OCI-LY3 (cell line): ENCODE measurements around the gene TPH2.

Experiments
- H2AFZ ChIP-seq: fragments of 200-600, 300-600 bp; shearing (Covaris generic); 2 replicates; pipeline ENCODE4 v1.6.0; 2014; ENCODE audit warnings: antibody characterized with exemption, low read depth, low read length
- H3K27ac ChIP-seq: fragments of 200-600, 300-600 bp; sonication (generic); 2 replicates; pipeline ENCODE4 v1.5.1; 2014; ENCODE audit warnings: mild to moderate bottlenecking, low read length, moderate library complexity, mixed read lengths
- H3K27me3 ChIP-seq: fragments of 200-600, 300-600 bp; sonication (generic); 2 replicates; pipeline ENCODE4 v1.6.1; 2014; ENCODE audit warnings: low read depth, low read length, mixed read lengths
- H3K36me3 ChIP-seq: fragments of 200-600, 300-600 bp; sonication (generic); replicated peaks from 2 replicates; pipeline ENCODE3; 2014; ENCODE audit warnings: low read depth, low read length, mixed read lengths
- H3K4me1 ChIP-seq: fragments of 300-600, 200-600 bp; sonication (generic); 2 replicates; pipeline ENCODE4 v1.6.1; 2014; ENCODE audit warnings: low read length, mixed read lengths
- H3K4me2 ChIP-seq: fragments of 200-600, 300-600 bp; sonication (generic); 2 replicates; pipeline ENCODE4 v1.6.1; 2014; ENCODE audit warnings: low read length, mixed read lengths
- H3K4me3 ChIP-seq: fragments of 300-600, 200-600 bp; sonication (generic); 2 replicates; pipeline ENCODE4 v1.5.1; 2014; ENCODE audit warnings: antibody characterized with exemption, mild to moderate bottlenecking, low read length, moderate library complexity
- H3K79me2 ChIP-seq: fragments of 300-600, 200-600 bp; shearing (Covaris generic); 2 replicates; pipeline ENCODE4 v1.6.1; 2014; ENCODE audit warnings: mild to moderate bottlenecking, low read length, mixed read lengths
- H3K9ac ChIP-seq: fragments of 300-600, 200-600 bp; shearing (Covaris generic); 2 replicates; pipeline ENCODE4 v1.6.0; 2014; ENCODE audit warnings: mild to moderate bottlenecking, low read length, moderate library complexity
- H3K9me3 ChIP-seq: fragments of 200-600, 300-600 bp; shearing (Covaris generic); 2 replicates; pipeline ENCODE4 v1.6.1; 2014; ENCODE audit warnings: low read length, mixed read lengths; ENCODE audit not compliant: insufficient read depth
- H4K20me1 ChIP-seq: fragments of 200-600, 300-600 bp; sonication (generic); 2 replicates; pipeline ENCODE4 v1.6.1; 2016; ENCODE audit warnings: low read length, mixed read lengths; ENCODE audit not compliant: insufficient read depth
- EZH2phosphoT487 ChIP-seq: fragments of 200-600 bp; shearing (Covaris generic); IDR thresholded peaks from 2 replicates; pipeline ENCODE4 v1.6.1; 2018; ENCODE audit warnings: antibody characterized with exemption, mixed run types, low read depth
- TF ChIP-seq, protein P1 (sequence below): fragments of 200-600, 300-600 bp; sonication (generic); IDR thresholded peaks from 2 replicates; pipeline ENCODE4 v1.5.1; 2014; ENCODE audit warnings: antibody characterized with exemption, low read length, low read depth

Gene TPH2

GRCh38 chr12:72075891-72076557, 137.4 kb downstream of the TPH2 start:
- Histone ChIP-seq H3K9ac (no peak overlapping the region), H3K4me3 (no peak overlapping the region), H3K9me3 (no peaks in the 10 kb centered on the region), H3K27me3 (no peaks in the 10 kb centered on the region), H4K20me1 (no peaks in the 10 kb centered on the region), H2AFZ (no peak overlapping the region), H3K79me2 (no peaks in the 10 kb centered on the region), H3K4me2 (no peak overlapping the region), H3K36me3 (no peaks in the 10 kb centered on the region), H3K4me1 (no peaks in the 10 kb centered on the region), H3K27ac (no peak overlapping the region)
- no peak for TF ChIP-seq EZH2phosphoT487
- TF ChIP-seq, protein P1, sequence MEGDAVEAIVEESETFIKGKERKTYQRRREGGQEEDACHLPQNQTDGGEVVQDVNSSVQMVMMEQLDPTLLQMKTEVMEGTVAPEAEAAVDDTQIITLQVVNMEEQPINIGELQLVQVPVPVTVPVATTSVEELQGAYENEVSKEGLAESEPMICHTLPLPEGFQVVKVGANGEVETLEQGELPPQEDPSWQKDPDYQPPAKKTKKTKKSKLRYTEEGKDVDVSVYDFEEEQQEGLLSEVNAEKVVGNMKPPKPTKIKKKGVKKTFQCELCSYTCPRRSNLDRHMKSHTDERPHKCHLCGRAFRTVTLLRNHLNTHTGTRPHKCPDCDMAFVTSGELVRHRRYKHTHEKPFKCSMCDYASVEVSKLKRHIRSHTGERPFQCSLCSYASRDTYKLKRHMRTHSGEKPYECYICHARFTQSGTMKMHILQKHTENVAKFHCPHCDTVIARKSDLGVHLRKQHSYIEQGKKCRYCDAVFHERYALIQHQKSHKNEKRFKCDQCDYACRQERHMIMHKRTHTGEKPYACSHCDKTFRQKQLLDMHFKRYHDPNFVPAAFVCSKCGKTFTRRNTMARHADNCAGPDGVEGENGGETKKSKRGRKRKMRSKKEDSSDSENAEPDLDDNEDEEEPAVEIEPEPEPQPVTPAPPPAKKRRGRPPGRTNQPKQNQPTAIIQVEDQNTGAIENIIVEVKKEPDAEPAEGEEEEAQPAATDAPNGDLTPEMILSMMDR = no peak

- Histone ChIP-seq H3K4me2 (no peak overlapping the region), H2AFZ (no peak overlapping the region), H4K20me1 (no peaks in the 10 kb centered on the region), H3K36me3 (no peaks in the 10 kb centered on the region), H3K4me3 (no peak overlapping the region), H3K27me3 (no peaks in the 10 kb centered on the region), H3K27ac (no peak overlapping the region), H3K4me1 (no peaks in the 10 kb centered on the region), H3K79me2 (no peaks in the 10 kb centered on the region), H3K9ac (no peak overlapping the region), H3K9me3 (no peaks in the 10 kb centered on the region)
- TF ChIP-seq, protein P1 = no peak
- TF ChIP-seq EZH2phosphoT487 = no peak
Measured at GRCh38 chr12:72076558-72076915, 137.9 kb downstream of the TPH2 start.

DNA sequence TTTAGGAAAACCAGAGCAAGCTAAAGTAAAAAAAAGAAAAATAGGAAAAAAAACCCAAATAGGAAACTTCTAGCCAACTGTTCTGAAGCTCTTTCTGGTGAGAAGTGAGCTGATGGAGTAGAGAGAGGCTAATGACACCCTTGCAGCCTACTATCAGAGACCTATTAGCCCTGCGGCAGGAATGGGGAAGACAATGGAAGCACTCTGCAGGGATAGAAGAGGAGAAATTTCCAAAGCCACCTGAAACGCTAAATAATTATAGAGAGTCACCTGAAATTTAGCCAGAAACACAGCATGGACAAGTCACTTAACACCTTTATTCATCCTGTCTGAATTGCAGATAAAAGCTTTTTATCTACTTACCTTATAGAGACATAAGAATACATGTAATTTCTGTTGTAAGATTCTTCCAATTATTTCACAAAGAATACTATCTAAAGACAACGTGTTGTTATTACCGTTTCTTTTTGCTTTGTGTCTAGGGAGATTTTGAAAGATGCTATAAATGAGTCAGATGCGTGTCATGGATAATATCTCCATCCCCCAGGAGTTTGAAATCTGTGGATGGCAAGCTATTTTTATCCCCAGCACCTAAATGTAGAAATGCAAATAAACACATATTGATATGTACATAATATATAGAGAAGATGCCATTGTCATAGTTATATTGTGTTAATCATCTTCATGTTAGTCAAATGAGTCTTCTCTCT, 138.6 kb downstream of the TPH2 start:
- Histone ChIP-seq H3K9ac (no peak overlapping the region), H3K4me1 (no peaks in the 10 kb centered on the region), H3K79me2 (no peaks in the 10 kb centered on the region), H3K27me3 (no peaks in the 10 kb centered on the region), H3K27ac (no peak overlapping the region), H3K4me2 (no peak overlapping the region), H3K36me3 (no peaks in the 10 kb centered on the region), H4K20me1 (no peaks in the 10 kb centered on the region), H3K4me3 (no peak overlapping the region), H3K9me3 (no peaks in the 10 kb centered on the region), H2AFZ (no peak overlapping the region)
- TF ChIP-seq, protein P1 = no peak
- TF ChIP-seq EZH2phosphoT487 = no peak

DNA sequence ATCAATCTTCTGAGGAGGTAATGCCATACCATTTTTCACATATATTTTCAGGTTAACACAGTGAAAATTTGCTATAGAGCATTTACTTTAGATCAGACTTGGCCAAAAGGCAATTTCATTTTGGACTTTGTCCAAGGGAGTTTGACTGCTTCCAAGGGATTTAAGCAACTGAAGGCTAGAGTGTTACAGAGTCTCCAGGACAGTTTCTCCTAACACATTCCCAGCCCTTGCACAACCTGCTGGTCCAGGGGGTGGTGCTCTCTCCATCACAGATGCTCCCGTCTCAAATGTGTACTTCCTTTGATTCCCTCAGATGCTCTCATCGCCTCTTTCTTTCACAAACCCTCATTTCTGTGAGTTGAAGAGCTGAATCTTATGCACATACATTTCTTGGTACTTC, 143.1 kb downstream of the TPH2 start:
- Histone ChIP-seq H2AFZ (no peak overlapping the region), H3K9me3 (no peaks in the 10 kb centered on the region), H4K20me1 (no peaks in the 10 kb centered on the region), H3K27me3 (no peaks in the 10 kb centered on the region), H3K27ac (no peak overlapping the region), H3K4me1 (no peaks in the 10 kb centered on the region), H3K4me2 (no peak overlapping the region), H3K4me3 (no peak overlapping the region), H3K36me3 (no peaks in the 10 kb centered on the region), H3K9ac (no peak overlapping the region), H3K79me2 (no peaks in the 10 kb centered on the region)
- TF ChIP-seq, protein P1 = no peak
- no peak for TF ChIP-seq EZH2phosphoT487
